ENCODE data around the gene SP6. TPM values are rescaled to one million over a fixed set of nuclear protein-coding genes. Genes with fewer than 3 reads are reported as not detected.

The SP6 gene
- total and polyA plus RNA-seq, 2 of the 8 experiments (the other 6 are each of a cell fraction or from before 2014, with no cell fraction given) = 1.2 to 1.5 TPM

- ChIA-PET CTCF (ENCODE audit: partially characterized antibody) (interaction anchor here (1.4 kb wide), 2 partner anchors 15 to 39 kb away, joined by 3 to 4 read pairs; no protein-coding TSS in a partner anchor), POLR2A (ENCODE audit: partially characterized antibody) (interaction anchor here (1.0 to 1.2 kb wide), 2 partner anchors 10 to 20 kb away, joined by 3 read pairs; no protein-coding TSS in a partner anchor)
- Histone ChIP-seq H4K91ac (replicated peaks; ENCODE audit: insufficient read length, low read length) (no peak overlapping the region), H4K20me1 (replicated peaks in 1 of 2; ENCODE audit: control insufficient read depth in 1 of 2, insufficient read depth in 2 of 2, low read length in 2 of 2) (peaks cover 0 to 1% of the 10 kb centered on the region in 2 experiments), H3K79me1 (ENCODE audit: low read depth, low read length) (no peaks in the 10 kb centered on the region; the same call in 1 of the 2 replicates), H3K36me3 (ENCODE audit: control insufficient read depth in 2 of 4, insufficient read depth in 4 of 4, low read length in 3 of 4) (no peaks in the 10 kb centered on the region; a peak in 1 of 8 replicates), H2BK15ac (ENCODE audit: low read length) (no peak overlapping the region), H2AFZ (ENCODE audit: low read length) (no peak overlapping the region), H3K9ac (replicated peaks in 1 of 4; ENCODE audit: extremely low read depth in 1 of 4, low read depth in 3 of 4, low read length in 3 of 4) (no peak overlapping the region), H2BK12ac (ENCODE audit: low read depth, low read length) (no peak overlapping the region), H3K56ac (replicated peaks; ENCODE audit: insufficient read length, low read depth, low read length) (no peak overlapping the region), H2BK20ac (ENCODE audit: low read length) (no peak overlapping the region), H3K4me2 (ENCODE audit: insufficient read depth in 1 of 2, low read depth in 2 of 2, low read length in 2 of 2) (no peak overlapping the region), H4K5ac (ENCODE audit: insufficient read length, low read depth, low read length) (no peak overlapping the region), H3K18ac (ENCODE audit: extremely low read depth, low read length) (no peak overlapping the region), H3K23ac (ENCODE audit: insufficient read length) (no peak overlapping the region), H3K9me3 (ENCODE audit: insufficient read depth in 2 of 2, low read depth in 1 of 2, low read length in 1 of 2) (no peaks in the 10 kb centered on the region), H3K14ac (ENCODE audit: insufficient read length) (no peak overlapping the region), H4K8ac (ENCODE audit: extremely low read depth, insufficient read depth, low read length) (no peak overlapping the region), H3K4me3 (ENCODE audit: extremely low read depth in 1 of 4, insufficient read depth in 2 of 4, low read depth in 3 of 4, low read length in 4 of 4) (no peak overlapping the region), H3K4ac (replicated peaks; ENCODE audit: insufficient read length, low read depth, low read length) (no peak overlapping the region), H2BK120ac (replicated peaks; ENCODE audit: low read depth, low read length) (no peak overlapping the region), H3K4me1 (replicated peaks in 1 of 4; ENCODE audit: control insufficient read depth in 3 of 4, insufficient read depth in 4 of 4, low read length in 3 of 4) (peaks cover 0 to 6% (median 5%) of the 10 kb centered on the region in 4 experiments; a peak in 6 of 7 replicates), H3K27me3 (replicated peaks in 1 of 4; ENCODE audit: control insufficient read depth in 3 of 4, extremely low read depth in 1 of 4, insufficient read depth in 3 of 4, low read length in 3 of 4) (no peaks in the 10 kb centered on the region), H2AK5ac (ENCODE audit: low read depth, low read length) (no peak overlapping the region), H3K27ac (ENCODE audit: low read depth, low read length) (no peak overlapping the region), H2BK5ac (ENCODE audit: low read depth, low read length) (no peak overlapping the region), H3K23me2 (ENCODE audit: low read depth, low read length) (peaks cover 8% of the 10 kb centered on the region; the same call in 1 of the 2 replicates), H3K79me2 (ENCODE audit: control insufficient read depth in 1 of 2, insufficient read depth in 2 of 2, low read length in 2 of 2) (no peaks in the 10 kb centered on the region)
- FAIRE-seq (no peak), DNase-seq (ENCODE audit: low read depth in 1 of 2, low spot score in 2 of 2) (no peak)
- 88% methylated on average over 10 of the region's 10 CpGs; no CpG with 5 or more reads in 1 of the 2 experiments for WGBS, 2 experiments (ENCODE audit: extremely low coverage in 1 of 2, insufficient coverage in 1 of 2, insufficient read length in 1 of 2, insufficient replicate concordance in 2 of 2, low coverage in 1 of 2, low lambda C conversion rate in 2 of 2, missing lambda C conversion rate in 1 of 2)
- TF ChIP-seq ZNF274 (IDR thresholded peaks at IDR 0.05; ENCODE audit: borderline replicate concordance, extremely low read depth, low read length) (no peak), BRCA1 (IDR thresholded peaks at IDR 0.05; ENCODE audit: low read depth, low read length) (no peak), CTBP2 (IDR thresholded peaks at IDR 0.05; ENCODE audit: borderline replicate concordance, insufficient read depth, insufficient read length, low read length) (no peak), TAF1 (IDR thresholded peaks at IDR 0.05; ENCODE audit: low read depth, low read length) (no peak), ATF3 (IDR thresholded peaks at IDR 0.05; ENCODE audit: insufficient read depth, low read depth, low read length) (no peak), RBBP5 (IDR thresholded peaks at IDR 0.05; ENCODE audit: borderline replicate concordance, low read depth, low read length) (no peak), HDAC6 (IDR thresholded peaks at IDR 0.05; ENCODE audit: low read depth, low read length) (no peak), CTCF (IDR thresholded peaks at IDR 0.05; ENCODE audit: control extremely low read depth in 1 of 3, insufficient read depth in 1 of 3, low read depth in 1 of 3, low read length in 3 of 3) (no peak), EGR1 (IDR thresholded peaks at IDR 0.05; ENCODE audit: borderline replicate concordance, low read depth, low read length) (no peak), KDM1A (IDR thresholded peaks at IDR 0.05; ENCODE audit: borderline replicate concordance, low read length) (no peak)
Measured at GRCh38 chr17:47816947-47817346, 34.0 kb downstream of the SP6 start.

Data from H1 (cell line).